ENCODE results near the gene NUDT15. TPM values are rescaled to one million over a fixed set of nuclear protein-coding genes. Genes with fewer than 3 reads are reported as not detected.
"Not testable (repeated sequence)": the region's sequence is repeated elsewhere in the genome, so short reads cannot be mapped to it uniquely, and the experiment has no call there.

Gene NUDT15
- total RNA-seq, 2 experiments from 2014 or later, result 14.4 to 16.2 TPM

DNA sequence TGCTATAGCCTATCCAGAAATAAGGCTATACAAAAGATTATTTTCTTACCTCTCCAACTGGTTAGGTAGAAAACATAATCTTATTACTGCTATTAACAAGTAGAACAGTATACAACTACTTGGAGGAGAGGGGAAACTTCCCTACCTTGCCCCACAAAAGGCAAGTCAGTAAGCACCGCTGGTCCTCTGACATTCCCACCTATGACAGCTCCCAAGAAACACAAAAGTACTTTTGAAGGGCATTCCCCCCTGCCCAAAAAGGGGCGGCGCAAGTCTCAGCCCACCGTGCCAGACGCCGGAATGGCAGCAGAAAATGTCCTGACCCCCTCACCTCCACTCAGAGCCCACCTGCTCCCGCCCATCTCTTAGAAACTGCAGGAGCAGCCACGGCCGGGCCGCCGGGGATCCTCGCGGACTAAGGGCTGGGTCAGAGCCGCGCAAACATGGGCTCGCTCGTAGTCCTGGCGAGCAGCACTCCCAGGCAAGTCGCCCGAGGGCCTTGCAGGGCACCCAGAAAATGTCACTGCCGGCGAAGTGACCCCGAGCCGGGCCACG is 36.9 kb upstream of the NUDT15 start:
- CTCF ChIA-PET, result interaction anchor here (1.0 to 1.2 kb wide), 3 partner anchors 37 to 94 kb away, joined by 3 to 4 read pairs (median 3); partner anchors contain the start of gene MED4
- H3K4me1 Mint-ChIP-seq (ENCODE audit: low read depth), result peaks cover 46% of the 10 kb centered on the region

DNA sequence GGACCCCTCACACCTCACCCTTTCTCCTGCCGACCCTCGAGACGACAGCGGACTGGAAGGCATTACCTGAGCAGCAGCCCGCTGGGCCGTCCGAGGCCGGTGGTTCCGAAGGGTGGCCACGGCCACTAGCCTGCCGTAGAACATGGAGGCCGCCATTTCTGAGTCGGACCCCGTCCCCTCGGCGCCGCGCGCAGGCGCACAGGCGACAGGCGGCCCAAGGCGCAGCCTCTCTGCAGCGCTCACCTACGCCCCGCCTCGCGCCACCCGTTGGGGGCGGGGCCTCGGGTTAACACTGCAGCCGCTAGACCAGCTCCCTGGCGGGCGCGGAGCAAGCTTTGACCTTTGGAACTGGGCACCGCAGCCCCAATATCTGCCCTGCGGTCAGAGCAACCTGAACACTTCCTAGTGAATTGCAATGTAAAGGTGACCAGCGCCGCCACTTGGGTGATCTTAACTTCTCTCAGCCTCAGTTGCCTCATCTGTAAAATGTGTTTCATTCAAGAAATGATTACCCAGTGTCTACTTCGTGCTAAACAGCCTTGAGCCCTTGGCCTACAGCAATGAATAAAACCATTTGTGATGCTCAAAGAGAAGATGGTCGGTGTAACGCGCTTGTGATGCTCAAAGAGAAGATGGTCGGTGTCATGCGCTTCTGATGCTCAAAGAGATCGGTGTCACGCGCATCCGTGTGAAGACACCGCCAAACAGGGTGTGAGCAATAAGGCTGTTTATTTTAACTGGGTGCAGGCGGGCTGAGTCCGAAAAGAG is 36.2 kb upstream of the NUDT15 start, which contains the start of gene SUCLA2:
Gene SUCLA2, minus strand, starts transcription at position 160 of the 768 bp plus-strand sequence. Its CDS starts 4 bp downstream, at position 156.
- CTCF ChIA-PET, result interaction anchor here (1.2 kb wide), 1 partner anchor 37 kb away, joined by 3 read pairs; no protein-coding TSS in a partner anchor
- TF ChIP-seq, protein P1, sequence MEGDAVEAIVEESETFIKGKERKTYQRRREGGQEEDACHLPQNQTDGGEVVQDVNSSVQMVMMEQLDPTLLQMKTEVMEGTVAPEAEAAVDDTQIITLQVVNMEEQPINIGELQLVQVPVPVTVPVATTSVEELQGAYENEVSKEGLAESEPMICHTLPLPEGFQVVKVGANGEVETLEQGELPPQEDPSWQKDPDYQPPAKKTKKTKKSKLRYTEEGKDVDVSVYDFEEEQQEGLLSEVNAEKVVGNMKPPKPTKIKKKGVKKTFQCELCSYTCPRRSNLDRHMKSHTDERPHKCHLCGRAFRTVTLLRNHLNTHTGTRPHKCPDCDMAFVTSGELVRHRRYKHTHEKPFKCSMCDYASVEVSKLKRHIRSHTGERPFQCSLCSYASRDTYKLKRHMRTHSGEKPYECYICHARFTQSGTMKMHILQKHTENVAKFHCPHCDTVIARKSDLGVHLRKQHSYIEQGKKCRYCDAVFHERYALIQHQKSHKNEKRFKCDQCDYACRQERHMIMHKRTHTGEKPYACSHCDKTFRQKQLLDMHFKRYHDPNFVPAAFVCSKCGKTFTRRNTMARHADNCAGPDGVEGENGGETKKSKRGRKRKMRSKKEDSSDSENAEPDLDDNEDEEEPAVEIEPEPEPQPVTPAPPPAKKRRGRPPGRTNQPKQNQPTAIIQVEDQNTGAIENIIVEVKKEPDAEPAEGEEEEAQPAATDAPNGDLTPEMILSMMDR (IDR thresholded peaks at IDR 0.05), result no peak

More for the DNA sequence above, 36.9 kb upstream of the NUDT15 start:
- intact Hi-C loops (cut with DNase I, micrococcal nuclease), result loop anchor here (1.0 to 5.0 kb wide), 3 partner anchors 36 to 1442 kb away; partner anchors contain the start of genes NUDT15 (in 2 of the 2), CAB39L (in 1 of the 2) and SETDB2 (in 1 of the 2)
- H3K9me3 ChIP-seq (ENCODE audit: control insufficient read depth in 1 of 2, insufficient read depth in 1 of 2, low read length in 2 of 2), result no peaks in the 10 kb centered on the region
- TF ChIP-seq, protein P1 (IDR thresholded peaks at IDR 0.05), result no peak
- Mint-ChIP-seq H3K4me3 (peak overlapping the region; percentile 96), H3K27me3 (no peaks in the 10 kb centered on the region), H3K36me3 (ENCODE audit: low read depth) (peaks cover 27% of the 10 kb centered on the region), H3K27ac (peak overlapping the region; percentile 90), H3K9me3 (no peaks in the 10 kb centered on the region)
- POLR2A ChIA-PET, result interaction anchor here (1.0 to 2.1 kb wide), 2 partner anchors 38 to 94 kb away, joined by 4 to 12 read pairs; partner anchors contain the start of genes MED4 and NUDT15
- peak overlapping the region; percentile 58 for H3K27ac ChIP-seq (ENCODE audit: low read depth in 1 of 2, low read length in 2 of 2)
- H3K27me3 ChIP-seq (ENCODE audit: control insufficient read depth in 1 of 2, insufficient read depth in 2 of 2, low read length in 2 of 2), result no peaks in the 10 kb centered on the region
- peak in 3 of 14 experiments; percentile 0 to 4 (median 1) for DNase-seq
- ATAC-seq (ENCODE audit: poor library complexity), result peak; percentile 31
- H3K36me3 ChIP-seq (ENCODE audit: insufficient read depth, low read length), result peaks cover 7% of the 10 kb centered on the region
- peaks cover 6% of the 10 kb centered on the region for H3K4me1 ChIP-seq (ENCODE audit: insufficient read depth, low read length)
- H3K4me3 ChIP-seq (ENCODE audit: low read length), result peak overlapping the region; percentile 99

DNA sequence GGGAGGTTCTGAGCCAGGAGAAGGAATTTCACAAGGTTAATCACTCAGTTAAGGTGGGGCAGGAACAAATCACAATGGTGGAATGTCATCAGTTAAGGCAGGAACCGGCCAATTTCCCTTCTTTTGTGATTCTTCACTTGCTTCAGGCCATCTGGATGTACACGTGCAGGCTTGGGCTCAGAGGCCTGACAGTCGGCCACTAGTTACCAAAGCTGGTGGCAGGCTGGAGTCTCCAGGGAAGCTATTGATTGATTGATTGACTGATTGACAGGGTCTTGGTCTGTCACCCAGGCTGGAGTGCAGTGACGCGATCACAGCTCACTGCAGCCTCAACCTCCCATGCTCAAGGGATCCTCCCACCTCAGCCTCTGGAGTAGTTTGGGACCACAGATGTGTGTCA is 35.5 kb upstream of the NUDT15 start:
- H3K27ac ChIP-seq (ENCODE audit: low read depth in 1 of 2, low read length in 2 of 2); H3K36me3 ChIP-seq (ENCODE audit: insufficient read depth, low read length); H3K27me3 Mint-ChIP-seq; H3K9me3 ChIP-seq (ENCODE audit: control insufficient read depth in 1 of 2, insufficient read depth in 1 of 2, low read length in 2 of 2); POLR2A ChIA-PET; H3K4me3 ChIP-seq (ENCODE audit: low read length); H3K4me1 ChIP-seq (ENCODE audit: insufficient read depth, low read length); DNase-seq; H3K27me3 ChIP-seq (ENCODE audit: control insufficient read depth in 1 of 2, insufficient read depth in 2 of 2, low read length in 2 of 2); ATAC-seq (ENCODE audit: poor library complexity); H3K9me3 Mint-ChIP-seq: not testable (repeated sequence)
- peaks cover 42% of the 10 kb centered on the region for H3K4me1 Mint-ChIP-seq (ENCODE audit: low read depth)
- H3K27ac Mint-ChIP-seq, result peak overlapping the region; percentile 90
- intact Hi-C loops (cut with DNase I, micrococcal nuclease), result loop anchor here (1.0 to 5.0 kb wide), 3 partner anchors 35 to 1440 kb away; partner anchors contain the start of genes NUDT15 (in 2 of the 2), CAB39L (in 1 of the 2) and SETDB2 (in 1 of the 2)
- H3K36me3 Mint-ChIP-seq (ENCODE audit: low read depth), result peaks cover 14% of the 10 kb centered on the region
- CTCF ChIA-PET, result interaction anchor here (1.2 kb wide), 1 partner anchor 36 kb away, joined by 3 read pairs; no protein-coding TSS in a partner anchor
- H3K4me3 Mint-ChIP-seq, result peak overlapping the region; percentile 96

More for the DNA sequence above, 36.2 kb upstream of the NUDT15 start, which contains the start of gene SUCLA2:
- peak; percentile 76 to 94 (median 88) for DNase-seq
- Mint-ChIP-seq H3K9me3 (no peaks in the 10 kb centered on the region), H3K4me3 (peak within 1 kb of the TSS; percentile 96), H3K27ac (peak within 1 kb of the TSS; percentile 90), H3K27me3 (no peaks in the 10 kb centered on the region), H3K36me3 (ENCODE audit: low read depth) (peaks cover 21% of the 10 kb centered on the region), H3K4me1 (ENCODE audit: low read depth) (peaks cover 46% of the 10 kb centered on the region)
- Histone ChIP-seq H3K36me3 (ENCODE audit: insufficient read depth, low read length) (peaks cover 5% of the 10 kb centered on the region), H3K27ac (ENCODE audit: low read depth in 1 of 2, low read length in 2 of 2) (peak within 1 kb of the TSS; percentile 58), H3K4me3 (ENCODE audit: low read length) (peak within 1 kb of the TSS; percentile 99), H3K27me3 (ENCODE audit: control insufficient read depth in 1 of 2, insufficient read depth in 2 of 2, low read length in 2 of 2) (no peaks in the 10 kb centered on the region), H3K9me3 (ENCODE audit: control insufficient read depth in 1 of 2, insufficient read depth in 1 of 2, low read length in 2 of 2) (no peaks in the 10 kb centered on the region), H3K4me1 (ENCODE audit: insufficient read depth, low read length) (peaks cover 6% of the 10 kb centered on the region)
- POLR2A ChIA-PET, result interaction anchor here (0.6 to 2.1 kb wide), 3 partner anchors 13 to 94 kb away, joined by 3 to 12 read pairs (median 4); partner anchors contain the start of genes MED4 and NUDT15
- intact Hi-C loops (cut with DNase I, micrococcal nuclease), result loop anchor here (1.0 to 5.0 kb wide), 3 partner anchors 36 to 1441 kb away; partner anchors contain the start of genes NUDT15 (in 2 of the 2), CAB39L (in 1 of the 2) and SETDB2 (in 1 of the 2)
- ATAC-seq (ENCODE audit: poor library complexity), result peak; percentile 99

All from CD4-positive, alpha-beta T cell (primary cell).